Stimulated activated CD4-positive, alpha-beta T cell treated with anti-CD3 and anti-CD28 coated beads, TNF-alpha, amount 100 ng/mL, for 1 hour (primary cell): ENCODE measurements around the gene SPTBN1.

Source experiments
- DNase-seq, 3 donors: peaks; one replicate each; pipeline ENCODE4 v3.0.0-alpha.2; 2020; ENCODE audit warnings: low read depth in 3 of 3, low spot score in 1 of 3

The SPTBN1 gene

GRCh38 chr2:54628418-54628817, 172.3 kb downstream of the SPTBN1 start:
- DNase-seq: no peak

- DNase-seq: no peak
Measured at GRCh38 chr2:54628957-54629356, 172.8 kb downstream of the SPTBN1 start.

- no peak for DNase-seq
Measured at GRCh38 chr2:54629390-54629789, 173.3 kb downstream of the SPTBN1 start.

- DNase-seq: no peak
Measured at GRCh38 chr2:54629914-54630857, 174.1 kb downstream of the SPTBN1 start.

GRCh38 chr2:54630858-54631497, 174.9 kb downstream of the SPTBN1 start:
- no peak for DNase-seq

- no peak for DNase-seq
Measured at GRCh38 chr2:54631755-54632154, 175.6 kb downstream of the SPTBN1 start.

GRCh38 chr2:54632733-54633692, 176.9 kb downstream of the SPTBN1 start:
- DNase-seq: no peak

GRCh38 chr2:54634021-54634420, 177.9 kb downstream of the SPTBN1 start:
- DNase-seq: no peak

GRCh38 chr2:54634564-54635511, 178.7 kb downstream of the SPTBN1 start:
- DNase-seq: no peak

- no peak for DNase-seq
Measured at GRCh38 chr2:54635554-54636152, 179.5 kb downstream of the SPTBN1 start.

- no peak for DNase-seq
Measured at GRCh38 chr2:54636415-54637139, 180.4 kb downstream of the SPTBN1 start.

- no peak for DNase-seq
Measured at GRCh38 chr2:54638103-54638502, 182.0 kb downstream of the SPTBN1 start.

GRCh38 chr2:54638774-54639187, 182.7 kb downstream of the SPTBN1 start:
- no peak for DNase-seq

GRCh38 chr2:54639609-54640008, 183.5 kb downstream of the SPTBN1 start:
- DNase-seq: no peak

- no peak for DNase-seq
Measured at GRCh38 chr2:54640834-54641540, 184.9 kb downstream of the SPTBN1 start.

GRCh38 chr2:54641988-54642387, 185.9 kb downstream of the SPTBN1 start:
- DNase-seq: no peak

GRCh38 chr2:54642677-54643430, 186.7 kb downstream of the SPTBN1 start:
- DNase-seq: no peak

- no peak for DNase-seq
Measured at GRCh38 chr2:54644236-54644635, 188.1 kb downstream of the SPTBN1 start.
